Neural progenitor cell (in vitro differentiated cells): ENCODE results near the gene NBEA. TPM values are rescaled to one million over a fixed set of nuclear protein-coding genes. Genes with fewer than 3 reads are reported as not detected.

Source experiments
- DNase-seq: peaks from one replicate; pipeline ENCODE4 v3.0.0-alpha.2; 2016; ENCODE audit warnings: low spot score
- H2AFZ ChIP-seq: fragments of 200-600 bp; sonication (generic); replicated peaks from 2 replicates; pipeline ENCODE4 v1.6.1; 2016; ENCODE audit warnings: antibody characterized with exemption
- H3F3A ChIP-seq: fragments of 200-600 bp; sonication (generic); 2 replicates; pipeline ENCODE4 v1.6.1; 2016; ENCODE audit warnings: antibody characterized with exemption, low read depth
- H3K27ac ChIP-seq: fragments of 200-600 bp; sonication (generic); 2 replicates; pipeline ENCODE4 v1.5.1; 2016; ENCODE audit warnings: mild to moderate bottlenecking
- H3K27me3 ChIP-seq: fragments of 200-600 bp; sonication (generic); 2 replicates; pipeline ENCODE4 v1.6.1; 2016; ENCODE audit warnings: mild to moderate bottlenecking, moderate library complexity
- H3K36me3 ChIP-seq: fragments of 200-600 bp; sonication (generic); 2 replicates; pipeline ENCODE4 v1.5.1; 2016
- H3K4me1 ChIP-seq: fragments of 200-600 bp; sonication (generic); 2 replicates; pipeline ENCODE4 v1.6.1; 2016; ENCODE audit warnings: mixed run types
- H3K4me2 ChIP-seq: fragments of 200-600 bp; sonication (generic); 2 replicates; pipeline ENCODE4 v1.6.1; 2016
- H3K4me3 ChIP-seq: fragments of 200-600 bp; sonication (generic); 2 replicates; pipeline ENCODE4 v1.5.1; 2016
- H3K79me2 ChIP-seq: fragments of 200-600 bp; sonication (generic); 2 replicates; pipeline ENCODE4 v1.6.1; 2016; ENCODE audit warnings: low read depth
- H3K9ac ChIP-seq: fragments of 200-600 bp; sonication (generic); 2 replicates; pipeline ENCODE4 v1.6.1; 2016
- H3K9me3 ChIP-seq: fragments of 200-600 bp; sonication (generic); 2 replicates; pipeline ENCODE4 v1.5.1; 2016; ENCODE audit warnings: low read depth
- H4K20me1 ChIP-seq: fragments of 200-600 bp; sonication (generic); 2 replicates; pipeline ENCODE4 v1.6.1; 2016; ENCODE audit warnings: low read depth
- H3K27ac Mint-ChIP-seq: 3 replicates; pipeline ENCODE4 v1.8.0; 2021; ENCODE audit warnings: mixed read lengths
- H3K27me3 Mint-ChIP-seq: 2 replicates; pipeline ENCODE4 v1.8.0; 2022; ENCODE audit warnings: low read depth, mild to moderate bottlenecking, inconsistent platforms, moderate library complexity, mixed read lengths; ENCODE audit not compliant: insufficient read depth
- H3K36me3 Mint-ChIP-seq: 3 replicates; pipeline ENCODE4 v1.8.0; 2021; ENCODE audit warnings: mixed read lengths
- H3K4me1 Mint-ChIP-seq: 3 replicates; pipeline ENCODE4 v1.8.0; 2021; ENCODE audit warnings: mixed read lengths
- H3K4me3 Mint-ChIP-seq: 3 replicates; pipeline ENCODE4 v1.8.0; 2021; ENCODE audit warnings: mild to moderate bottlenecking, moderate library complexity, mixed read lengths
- H3K9me3 Mint-ChIP-seq: 3 replicates; pipeline ENCODE4 v1.8.0; 2020; ENCODE audit warnings: mixed read lengths
- EZH2 ChIP-seq: fragments of 200-600 bp; sonication (generic); IDR thresholded peaks from 2 replicates; pipeline ENCODE4 v1.6.1; 2017; ENCODE audit warnings: antibody characterized with exemption, mild to moderate bottlenecking, moderate library complexity
- EZH2phosphoT487 ChIP-seq: fragments of 200-600 bp; sonication (generic); IDR thresholded peaks from 2 replicates; pipeline ENCODE4 v1.6.1; 2017; ENCODE audit warnings: antibody characterized with exemption
- total RNA-seq: library from RNA; depleted of rRNA; stranded (reverse); fragments of >200 nt; gene quantifications from 2 replicates; pipeline ENCODE4 v1.2.3, GENCODE V29; 2015; ENCODE audit warnings: low replicate concordance
- TF ChIP-seq, protein P1 (sequence below): fragments of 200-600 bp; sonication (generic); IDR thresholded peaks from 2 replicates; pipeline ENCODE4 v1.5.1; 2017; ENCODE audit warnings: antibody characterized with exemption, mild to moderate bottlenecking

The NBEA gene
- total RNA-seq, 1 donor from 2014 or later = 31.0 TPM

DNA sequence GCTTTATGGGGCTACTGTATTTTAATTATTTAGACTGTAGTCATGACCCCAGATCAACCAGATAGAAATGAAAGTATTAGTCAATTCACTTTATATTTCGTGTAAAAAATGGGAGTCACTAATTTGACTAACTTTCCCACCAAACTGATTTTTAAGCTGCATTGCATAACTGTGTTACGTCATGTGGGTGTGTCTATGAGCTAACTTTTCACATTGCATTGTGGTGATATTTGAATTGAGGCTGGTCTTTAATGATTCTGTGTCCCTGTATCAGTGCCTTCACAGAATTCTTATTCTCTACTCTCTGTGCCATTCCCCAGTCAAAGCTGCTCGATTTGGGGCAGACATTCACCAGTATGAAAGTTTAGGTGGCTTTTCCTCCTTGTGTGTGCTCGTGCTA lies 707.1 kb downstream of the NBEA start:
- Histone ChIP-seq H3K4me1 (no peaks in the 10 kb centered on the region), H3K79me2 (no peaks in the 10 kb centered on the region), H3K27me3 (no peaks in the 10 kb centered on the region), H3K9ac (no peak overlapping the region), H3K27ac (no peak overlapping the region), H3K36me3 (no peaks in the 10 kb centered on the region), H3K4me2 (no peak overlapping the region), H3K4me3 (no peak overlapping the region), H3K9me3 (no peaks in the 10 kb centered on the region), H4K20me1 (no peaks in the 10 kb centered on the region), H3F3A (no peaks in the 10 kb centered on the region), H2AFZ (no peak overlapping the region)
- Mint-ChIP-seq H3K9me3 (no peaks in the 10 kb centered on the region), H3K27me3 (no peaks in the 10 kb centered on the region), H3K4me1 (no peaks in the 10 kb centered on the region), H3K36me3 (peaks cover 11% of the 10 kb centered on the region), H3K27ac (no peak overlapping the region), H3K4me3 (no peak overlapping the region)
- TF ChIP-seq, protein P1, sequence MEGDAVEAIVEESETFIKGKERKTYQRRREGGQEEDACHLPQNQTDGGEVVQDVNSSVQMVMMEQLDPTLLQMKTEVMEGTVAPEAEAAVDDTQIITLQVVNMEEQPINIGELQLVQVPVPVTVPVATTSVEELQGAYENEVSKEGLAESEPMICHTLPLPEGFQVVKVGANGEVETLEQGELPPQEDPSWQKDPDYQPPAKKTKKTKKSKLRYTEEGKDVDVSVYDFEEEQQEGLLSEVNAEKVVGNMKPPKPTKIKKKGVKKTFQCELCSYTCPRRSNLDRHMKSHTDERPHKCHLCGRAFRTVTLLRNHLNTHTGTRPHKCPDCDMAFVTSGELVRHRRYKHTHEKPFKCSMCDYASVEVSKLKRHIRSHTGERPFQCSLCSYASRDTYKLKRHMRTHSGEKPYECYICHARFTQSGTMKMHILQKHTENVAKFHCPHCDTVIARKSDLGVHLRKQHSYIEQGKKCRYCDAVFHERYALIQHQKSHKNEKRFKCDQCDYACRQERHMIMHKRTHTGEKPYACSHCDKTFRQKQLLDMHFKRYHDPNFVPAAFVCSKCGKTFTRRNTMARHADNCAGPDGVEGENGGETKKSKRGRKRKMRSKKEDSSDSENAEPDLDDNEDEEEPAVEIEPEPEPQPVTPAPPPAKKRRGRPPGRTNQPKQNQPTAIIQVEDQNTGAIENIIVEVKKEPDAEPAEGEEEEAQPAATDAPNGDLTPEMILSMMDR = no peak
- TF ChIP-seq EZH2 (no peak), EZH2phosphoT487 (no peak)
- DNase-seq = no peak

DNA sequence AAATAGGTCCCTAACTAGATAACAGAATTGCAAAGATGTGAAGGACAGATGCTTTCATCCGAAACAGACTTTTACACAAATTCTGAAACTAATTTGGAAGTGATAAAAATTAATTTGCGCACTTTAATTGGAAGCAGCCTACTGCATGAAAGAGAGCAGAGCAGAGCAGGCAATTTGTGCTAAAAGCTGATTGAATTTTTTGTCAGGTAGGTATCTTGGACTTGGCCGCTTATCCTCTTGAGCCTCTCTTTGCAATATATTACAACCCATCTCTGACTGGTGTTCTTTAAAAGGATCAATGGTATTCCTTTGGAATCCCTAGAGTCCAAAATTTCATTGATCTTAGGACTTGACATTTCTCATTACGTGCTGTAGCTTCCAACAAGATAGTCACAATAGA lies 717.7 kb downstream of the NBEA start:
- DNase-seq = no peak
- Mint-ChIP-seq H3K27me3 (no peaks in the 10 kb centered on the region), H3K9me3 (no peaks in the 10 kb centered on the region), H3K36me3 (peaks cover 7% of the 10 kb centered on the region), H3K27ac (no peak overlapping the region), H3K4me1 (no peaks in the 10 kb centered on the region), H3K4me3 (no peak overlapping the region)
- Histone ChIP-seq H3K27ac (no peak overlapping the region), H4K20me1 (no peaks in the 10 kb centered on the region), H3K36me3 (no peaks in the 10 kb centered on the region), H3K4me1 (no peaks in the 10 kb centered on the region), H3K4me3 (no peak overlapping the region), H3K9me3 (no peaks in the 10 kb centered on the region), H2AFZ (no peak overlapping the region), H3K27me3 (no peaks in the 10 kb centered on the region), H3K9ac (no peak overlapping the region), H3K79me2 (no peaks in the 10 kb centered on the region), H3K4me2 (no peak overlapping the region), H3F3A (no peaks in the 10 kb centered on the region)
- TF ChIP-seq EZH2 (no peak), EZH2phosphoT487 (no peak)
- TF ChIP-seq, protein P1 = no peak

DNA sequence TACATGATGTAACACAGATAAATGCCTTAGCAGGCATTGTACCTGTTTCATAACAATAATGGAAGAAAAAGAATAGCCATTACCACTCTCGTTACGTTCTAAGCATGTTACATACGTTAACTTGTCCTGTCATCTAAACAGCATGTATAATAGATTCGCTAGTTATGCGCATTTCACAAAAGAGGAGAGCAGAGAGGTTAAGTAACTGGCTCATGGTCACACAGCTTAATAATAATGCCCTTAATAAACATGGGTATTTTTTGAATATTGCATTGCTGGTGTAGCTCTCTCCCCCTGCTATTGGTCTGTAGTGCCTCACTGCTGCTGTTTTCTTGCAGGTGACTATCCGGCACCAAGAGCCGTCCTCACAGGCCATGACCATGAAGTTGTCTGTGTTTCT lies 722.7 kb downstream of the NBEA start:
- Mint-ChIP-seq H3K4me1 (no peaks in the 10 kb centered on the region), H3K27me3 (no peaks in the 10 kb centered on the region), H3K4me3 (no peak overlapping the region), H3K27ac (no peak overlapping the region), H3K9me3 (no peaks in the 10 kb centered on the region), H3K36me3 (peaks cover 12% of the 10 kb centered on the region)
- no peaks in the 10 kb centered on the region for H3K36me3 ChIP-seq
- no peak overlapping the region for H3K4me2 ChIP-seq
- H2AFZ ChIP-seq = no peak overlapping the region
- H3K4me3 ChIP-seq = no peak overlapping the region
- no peak overlapping the region for H3K27ac ChIP-seq
- H3K79me2 ChIP-seq = no peaks in the 10 kb centered on the region
- no peaks in the 10 kb centered on the region for H3K27me3 ChIP-seq
- no peaks in the 10 kb centered on the region for H4K20me1 ChIP-seq
- TF ChIP-seq, protein P1 = no peak
- TF ChIP-seq EZH2 (no peak), EZH2phosphoT487 (no peak)
- no peaks in the 10 kb centered on the region for H3K4me1 ChIP-seq
- DNase-seq = no peak
- no peaks in the 10 kb centered on the region for H3F3A ChIP-seq
- no peak overlapping the region for H3K9ac ChIP-seq
- no peaks in the 10 kb centered on the region for H3K9me3 ChIP-seq
